OCI-LY3 (cell line): ENCODE measurements around the gene IGFBP7.

Experiments used
- CTCF ChIP-seq: fragments of 200-600, 300-600 bp; sonication (generic); IDR thresholded peaks from 2 replicates; pipeline ENCODE4 v1.5.1; 2014; ENCODE audit warnings: antibody characterized with exemption, low read length, low read depth
- EZH2phosphoT487 ChIP-seq: fragments of 200-600 bp; shearing (Covaris generic); IDR thresholded peaks from 2 replicates; pipeline ENCODE4 v1.6.1; 2018; ENCODE audit warnings: antibody characterized with exemption, mixed run types, low read depth

GRCh38 chr4:57078685-57079521, 31.3 kb downstream of the IGFBP7 start:
- TF ChIP-seq EZH2phosphoT487, result no peak
- TF ChIP-seq CTCF, result no peak
